Right lobe of liver (tissue), 6 donors: ENCODE data around the gene ATP5MG. TPM values are rescaled to one million over a fixed set of nuclear protein-coding genes. Genes with fewer than 3 reads are reported as not detected.

Experiments
- ATAC-seq, 4 donors: fragments of 200-7000 bp; cut with Tn5 transposase; one replicate each; pipeline ENCODE4 v1.9.1; 2020; ENCODE audit warnings: mild to moderate bottlenecking in 4 of 4, moderate library complexity in 4 of 4
- DNase-seq, 3 donors: peaks; one replicate each; pipeline ENCODE4 v3.0.0-alpha.2; 2020
- H3K27ac ChIP-seq, 3 donors: fragments of 200-600 bp; one replicate each; pipeline ENCODE4 v1.8.0; 2022
- H3K27me3 ChIP-seq, 2 donors: fragments of 200-600 bp; one replicate each; pipeline ENCODE4 v1.8.0; 2022
- H3K36me3 ChIP-seq, 4 donors: fragments of 200-600 bp; sonication (generic) in 1 of 4; one replicate each; pipeline versions ENCODE4 v1.5.1 to v1.8.0; 2017 to 2022; ENCODE audit warnings: control low read depth in 1 of 4
- H3K4me1 ChIP-seq, 4 donors: fragments of 200-600 bp; sonication (generic) in 1 of 4; one replicate each; pipeline versions ENCODE4 v1.5.1 to v1.8.0; 2017 to 2022; ENCODE audit warnings: control low read depth in 1 of 4
- H3K4me3 ChIP-seq, 3 donors: fragments of 200-600 bp; one replicate each; pipeline ENCODE4 v1.8.0; 2022
- H3K9me3 ChIP-seq, 4 donors: fragments of 200-600 bp; sonication (generic) in 1 of 4; one replicate each; pipeline versions ENCODE4 v1.5.1 to v1.8.0; 2017 to 2022; ENCODE audit warnings: control low read depth in 1 of 4
- POLR2A ChIP-seq: fragments of 450-650 bp; IDR thresholded peaks from one replicate; pipeline ENCODE4 v1.6.1; 2017; ENCODE audit warnings: antibody characterized with exemption, mild to moderate bottlenecking
- WGBS: methylation state at CpG from one replicate; pipeline ENCODE4 v1.1.6; 2018; ENCODE audit warnings: low coverage, low lambda C conversion rate; ENCODE audit not compliant: insufficient coverage; ENCODE audit errors: missing lambda C conversion rate; 5-methylcytosine and 5-hydroxymethylcytosine counted together
- intact Hi-C, 2 donors: fragments of 100-400 bp; cut with DNase I; formaldehyde crosslinking; loops; one replicate each; pipeline versions ENCODE4 v1.11.2 to v1.14.1; 2022
- total RNA-seq, 6 experiments: library from RNA; depleted of rRNA in 2 of 6; stranded (reverse); fragments of >200 nt in 2 of 6; fragmentation: NEBNext Ultra II Directional in 3 of 6; extraction: Animal tissue kit (Norgen Biotek cat#: 25700) in 3 of 6; gene quantifications; one replicate each; pipeline versions ENCODE4 v1.1.0 to v1.2.4, GENCODE V29; 2016 to 2023
- TF ChIP-seq, protein P1 (sequence below), 4 donors: fragments of 200-600 bp in 3 of 4; fragments of 450-650 bp in 1 of 4; IDR thresholded peaks; one replicate each; pipeline versions ENCODE4 v1.5.1 to v1.8.0; 2016 to 2022; ENCODE audit warnings: antibody characterized with exemption in 4 of 4, mild to moderate bottlenecking in 2 of 4
- donor health status: DM: no; HTN: yes; CAD: no.
- donor health status: DM: no; HTN: no; CAD: no.
- donor health status: DM: no; HTN: no; CAD: no.
- donor health status: DM: no; HTN: yes; CAD: no.
- donor health status: DM: no; HTN: yes; CAD: no.

The ATP5MG gene
- total RNA-seq, 6 experiments from 2014 or later, result 32.6 to 127 (median 89.5) TPM

DNA sequence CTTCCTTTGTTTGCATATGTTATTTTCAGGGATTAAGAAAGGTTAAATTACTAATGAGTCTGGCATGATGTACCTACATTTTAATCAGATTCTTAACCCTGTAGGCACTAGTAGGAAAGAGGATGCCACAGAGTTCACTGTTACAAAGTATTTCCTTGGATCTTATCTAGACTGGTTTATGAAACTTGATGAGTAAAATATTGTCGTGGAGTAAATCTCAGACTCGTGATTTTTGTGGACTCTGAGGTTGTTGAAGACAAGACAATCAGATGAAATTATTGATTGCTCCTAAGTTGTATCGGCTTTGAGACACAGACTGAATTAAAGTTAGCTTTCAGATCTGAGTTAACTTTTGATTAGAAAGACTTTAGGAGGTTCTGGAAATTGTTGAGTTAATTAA lies 40.9 kb downstream of the ATP5MG start:
- TF ChIP-seq, protein P1, sequence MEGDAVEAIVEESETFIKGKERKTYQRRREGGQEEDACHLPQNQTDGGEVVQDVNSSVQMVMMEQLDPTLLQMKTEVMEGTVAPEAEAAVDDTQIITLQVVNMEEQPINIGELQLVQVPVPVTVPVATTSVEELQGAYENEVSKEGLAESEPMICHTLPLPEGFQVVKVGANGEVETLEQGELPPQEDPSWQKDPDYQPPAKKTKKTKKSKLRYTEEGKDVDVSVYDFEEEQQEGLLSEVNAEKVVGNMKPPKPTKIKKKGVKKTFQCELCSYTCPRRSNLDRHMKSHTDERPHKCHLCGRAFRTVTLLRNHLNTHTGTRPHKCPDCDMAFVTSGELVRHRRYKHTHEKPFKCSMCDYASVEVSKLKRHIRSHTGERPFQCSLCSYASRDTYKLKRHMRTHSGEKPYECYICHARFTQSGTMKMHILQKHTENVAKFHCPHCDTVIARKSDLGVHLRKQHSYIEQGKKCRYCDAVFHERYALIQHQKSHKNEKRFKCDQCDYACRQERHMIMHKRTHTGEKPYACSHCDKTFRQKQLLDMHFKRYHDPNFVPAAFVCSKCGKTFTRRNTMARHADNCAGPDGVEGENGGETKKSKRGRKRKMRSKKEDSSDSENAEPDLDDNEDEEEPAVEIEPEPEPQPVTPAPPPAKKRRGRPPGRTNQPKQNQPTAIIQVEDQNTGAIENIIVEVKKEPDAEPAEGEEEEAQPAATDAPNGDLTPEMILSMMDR (IDR thresholded peaks at IDR 0.05), result no peak
- TF ChIP-seq POLR2A, result no peak
- Histone ChIP-seq H3K27me3 (no peaks in the 10 kb centered on the region), H3K9me3 (no peaks in the 10 kb centered on the region), H3K4me3 (no peak overlapping the region), H3K4me1 (peaks cover 0 to 25% (median 1%) of the 10 kb centered on the region in 4 donors), H3K36me3 (no peaks in the 10 kb centered on the region), H3K27ac (no peak overlapping the region)
- no peak for ATAC-seq
- DNase-seq, result no peak
- intact Hi-C loops, result no loop called here
- 42% methylated on average over 3 of the region's 3 CpGs for WGBS

DNA sequence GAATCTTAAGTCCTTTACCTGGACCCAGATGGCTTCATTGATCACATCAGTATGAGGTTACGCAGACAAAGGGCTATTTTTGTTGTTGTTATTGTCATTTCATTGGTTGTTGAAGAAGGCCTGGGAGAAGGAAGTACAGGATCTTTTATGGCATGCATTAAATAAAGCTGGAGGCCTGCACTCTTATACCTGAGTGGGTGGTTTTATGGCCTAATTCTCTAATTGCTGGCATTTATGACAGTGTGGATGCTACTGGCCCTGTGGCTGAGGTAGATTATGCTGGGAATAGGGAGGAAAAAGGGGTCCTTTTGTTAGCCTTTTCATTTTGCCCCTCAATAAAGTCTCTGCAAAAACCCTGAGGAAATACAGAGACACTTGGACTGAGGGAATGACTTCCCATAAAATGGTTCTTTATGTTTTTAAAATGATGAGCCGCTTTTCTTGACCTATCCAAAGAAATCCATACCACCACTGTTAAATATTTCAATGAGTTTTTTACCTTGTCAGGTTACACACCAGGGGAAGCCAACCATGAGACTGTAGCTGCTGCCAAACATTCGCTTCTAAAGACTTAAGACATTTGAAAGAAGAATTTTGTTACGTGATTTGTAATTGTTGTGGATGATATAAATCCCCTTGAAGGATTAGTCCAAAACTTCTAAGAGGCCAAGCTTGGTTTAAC lies 41.6 kb downstream of the ATP5MG start:
- WGBS, result 85% methylated on average over 4 of the region's 4 CpGs
- no peak for TF ChIP-seq POLR2A
- TF ChIP-seq, protein P1 (IDR thresholded peaks at IDR 0.05), result no peak
- no peak overlapping the region for H3K27ac ChIP-seq
- intact Hi-C loops, result no loop called here
- H3K36me3 ChIP-seq, result peaks cover 0 to 2% (median 0%) of the 10 kb centered on the region in 4 donors
- H3K4me3 ChIP-seq, result no peak overlapping the region
- ATAC-seq (no peak), DNase-seq (no peak)
- no peaks in the 10 kb centered on the region for H3K9me3 ChIP-seq
- H3K27me3 ChIP-seq, result no peaks in the 10 kb centered on the region
- H3K4me1 ChIP-seq, result peaks cover 0 to 25% (median 3%) of the 10 kb centered on the region in 4 donors

DNA sequence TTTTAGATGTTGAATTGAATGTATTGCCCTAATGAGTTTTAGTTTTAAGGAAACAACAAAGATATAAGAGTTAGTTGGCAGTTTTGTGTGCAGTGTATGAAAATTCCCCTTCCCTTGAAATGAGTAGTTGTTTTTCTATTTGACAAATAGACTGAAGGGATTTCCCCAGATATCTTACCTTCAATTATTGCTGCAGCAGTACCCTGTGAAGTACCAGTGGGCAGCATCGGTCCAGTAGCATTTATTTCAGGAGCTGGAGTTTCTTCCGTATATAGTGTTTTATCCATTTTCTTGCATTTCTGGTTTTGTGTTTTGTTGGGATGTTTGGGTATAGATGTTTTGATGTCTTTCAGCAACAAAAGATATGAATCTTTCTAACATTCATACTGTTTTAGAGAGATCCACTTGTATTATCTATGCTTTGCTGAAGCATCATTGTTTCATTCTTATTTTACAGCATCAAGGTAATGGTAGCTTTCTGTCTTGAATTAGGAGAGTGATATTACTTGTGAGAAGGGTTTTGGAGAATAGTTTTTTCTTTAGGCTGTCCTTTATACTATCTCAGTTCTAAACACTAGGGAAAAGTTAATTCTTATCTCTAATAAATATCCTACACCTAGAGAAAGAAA lies 42.3 kb downstream of the ATP5MG start:
- intact Hi-C loops, result no loop called here
- H3K36me3 ChIP-seq, result peaks cover 0 to 2% (median 0%) of the 10 kb centered on the region in 4 donors
- no peak for DNase-seq
- WGBS, result 100% methylated on average over 2 of the region's 2 CpGs
- TF ChIP-seq, protein P1 (IDR thresholded peaks at IDR 0.05), result no peak
- no peak for TF ChIP-seq POLR2A
- H3K27me3 ChIP-seq, result no peaks in the 10 kb centered on the region
- H3K4me3 ChIP-seq, result no peak overlapping the region
- H3K4me1 ChIP-seq, result peaks cover 0 to 20% (median 4%) of the 10 kb centered on the region in 4 donors
- H3K9me3 ChIP-seq, result no peaks in the 10 kb centered on the region
- ATAC-seq, result no peak
- H3K27ac ChIP-seq, result no peak overlapping the region

DNA sequence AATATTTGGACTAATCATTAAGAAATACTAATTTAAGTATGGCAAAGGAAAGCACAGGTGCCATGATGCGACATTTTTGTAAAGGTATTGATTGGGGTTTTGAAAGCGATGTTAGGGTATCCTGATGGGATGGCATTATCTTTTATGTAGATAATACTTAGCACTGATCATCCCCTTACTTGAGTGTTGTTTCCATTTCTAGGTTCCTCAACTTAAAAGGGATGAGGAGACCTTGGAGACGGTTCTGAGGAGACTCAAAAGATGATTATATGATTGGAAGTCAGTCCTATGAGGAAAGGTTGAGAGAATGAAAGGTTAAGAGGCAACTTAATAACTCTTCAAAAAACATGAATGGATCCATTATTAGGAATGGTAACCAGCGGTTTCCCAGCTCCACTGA lies 46.0 kb downstream of the ATP5MG start:
- DNase-seq (no peak), ATAC-seq (no peak)
- no peaks in the 10 kb centered on the region for H3K27me3 ChIP-seq
- H3K4me3 ChIP-seq, result no peak overlapping the region
- no peaks in the 10 kb centered on the region for H3K9me3 ChIP-seq
- TF ChIP-seq POLR2A, result no peak
- TF ChIP-seq, protein P1 (IDR thresholded peaks at IDR 0.05), result no peak
- 90% methylated on average over 4 of the region's 4 CpGs for WGBS
- intact Hi-C loops, result no loop called here
- H3K36me3 ChIP-seq, result peaks cover 0 to 2% (median 0%) of the 10 kb centered on the region in 4 donors
- H3K4me1 ChIP-seq, result peaks cover 0 to 11% (median 5%) of the 10 kb centered on the region in 4 donors
- no peak overlapping the region for H3K27ac ChIP-seq
